DOHH2 (cell line): Measurements from ENCODE around the gene NFATC3.

Experiments
- CTCF ChIP-seq: fragments of 200-600 bp; sonication (generic); IDR thresholded peaks from one replicate; pipeline ENCODE4 v1.5.1; 2014; ENCODE audit warnings: antibody characterized with exemption, mild to moderate bottlenecking, low read depth, low read length; ENCODE audit not compliant: poor library complexity, severe bottlenecking
- EZH2phosphoT487 ChIP-seq: fragments of 200-600 bp; sonication (generic); IDR thresholded peaks from 2 replicates; pipeline ENCODE4 v1.6.1; 2017; ENCODE audit warnings: borderline replicate concordance, mild to moderate bottlenecking, antibody characterized with exemption, low read length, moderate library complexity, mixed read lengths

DNA sequence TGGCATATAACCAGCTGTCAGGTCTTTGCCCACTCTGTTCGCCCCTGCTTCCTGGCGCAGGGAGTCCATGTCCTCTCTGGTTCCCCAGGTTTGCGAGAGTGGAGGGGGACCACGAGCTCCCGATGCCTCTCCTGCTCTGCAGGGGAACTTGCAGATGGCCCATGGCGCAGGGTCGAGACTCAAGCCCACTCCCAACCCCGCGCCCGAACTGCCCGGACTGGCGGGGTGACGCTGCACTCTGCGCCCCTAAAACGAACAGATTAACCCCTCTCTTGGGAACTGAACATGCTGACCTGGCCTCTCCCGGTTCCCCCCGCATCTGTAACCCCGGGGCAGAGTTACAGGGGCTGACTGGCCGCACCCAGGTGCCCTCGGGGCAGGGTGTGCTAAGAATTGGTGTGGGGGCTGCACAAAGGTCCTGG, 159.3 kb downstream of the NFATC3 start:
- no peak for TF ChIP-seq EZH2phosphoT487
- no peak for TF ChIP-seq CTCF
